Stimulated activated CD4-positive, alpha-beta T cell treated with anti-CD3 and anti-CD28 coated beads, Interleukin-12 subunit alpha, Interleukin-12 subunit beta, amount 100 ng/mL, for 24 hours (primary cell): ENCODE results near the gene ZCCHC7.
A peak's percentile ranks its signal among the peaks of the same experiment; 100 is the strongest.
"Not testable (repeated sequence)": the region's sequence is repeated elsewhere in the genome, so short reads cannot be mapped to it uniquely, and the experiment has no call there.

Source experiments
- DNase-seq, 2 experiments: peaks; one replicate each; pipeline ENCODE4 v3.0.0-alpha.2; 2020; ENCODE audit warnings: low read depth in 2 of 2

The ZCCHC7 gene

GRCh38 chr9:37119907-37120842 lies at the start of gene ZCCHC7:
Gene ZCCHC7, plus strand, starts transcription at chr9:37120574.
- peak; percentile 91 to 96 for DNase-seq

GRCh38 chr9:37074790-37075189 lies 45.6 kb upstream of the ZCCHC7 start:
- not testable (repeated sequence) for DNase-seq

GRCh38 chr9:37079370-37080164 lies 40.8 kb upstream of the ZCCHC7 start:
- DNase-seq: peak; percentile 85 to 87

GRCh38 chr9:37080165-37080628 lies 40.2 kb upstream of the ZCCHC7 start:
- DNase-seq: peak in 1 of 2 experiments; percentile 11

- DNase-seq: not testable (repeated sequence)
These were observed 38.9 kb upstream of the ZCCHC7 start for GRCh38 chr9:37081507-37081906.

- no peak for DNase-seq
These were observed 38.1 kb upstream of the ZCCHC7 start for GRCh38 chr9:37082214-37082765.

GRCh38 chr9:37083654-37084053 lies 36.7 kb upstream of the ZCCHC7 start:
- no peak for DNase-seq

GRCh38 chr9:37085233-37085632 lies 35.1 kb upstream of the ZCCHC7 start:
- DNase-seq: no peak

GRCh38 chr9:37092714-37093295 lies 27.6 kb upstream of the ZCCHC7 start:
- DNase-seq: not testable (repeated sequence)

GRCh38 chr9:37094751-37095150 lies 25.6 kb upstream of the ZCCHC7 start:
- DNase-seq: no peak

- DNase-seq: no peak
These were observed 23.7 kb upstream of the ZCCHC7 start for GRCh38 chr9:37096628-37097027.

GRCh38 chr9:37097294-37097693 lies 23.1 kb upstream of the ZCCHC7 start:
- DNase-seq: no peak

GRCh38 chr9:37100327-37100726 lies 20.0 kb upstream of the ZCCHC7 start:
- no peak for DNase-seq

GRCh38 chr9:37100741-37101140 lies 19.6 kb upstream of the ZCCHC7 start:
- DNase-seq: no peak

GRCh38 chr9:37102486-37102885 lies 17.9 kb upstream of the ZCCHC7 start:
- no peak for DNase-seq

GRCh38 chr9:37104183-37104889 lies 16.0 kb upstream of the ZCCHC7 start:
- DNase-seq: no peak

GRCh38 chr9:37105234-37105633 lies 15.1 kb upstream of the ZCCHC7 start:
- no peak for DNase-seq

- DNase-seq: no peak
These were observed 12.7 kb upstream of the ZCCHC7 start for GRCh38 chr9:37107701-37108100.

- not testable (repeated sequence) for DNase-seq
These were observed 5.9 kb upstream of the ZCCHC7 start for GRCh38 chr9:37114442-37114841.

GRCh38 chr9:37117956-37118355 lies 2.4 kb upstream of the ZCCHC7 start:
- DNase-seq: no peak

- no peak for DNase-seq
These were observed 1.0 kb upstream of the ZCCHC7 start for GRCh38 chr9:37119360-37119759.
